HG03460 (cell line): Measurements from ENCODE around the gene IFFO2.
A peak's percentile ranks its signal among the peaks of the same experiment; 100 is the strongest.

Experiments used
- ATAC-seq: cut with Tn5 transposase; IDR thresholded peaks from one replicate; pipeline ENCODE4 v1.9.1; 2021; ENCODE audit not compliant: unreplicated experiment

Gene IFFO2

DNA sequence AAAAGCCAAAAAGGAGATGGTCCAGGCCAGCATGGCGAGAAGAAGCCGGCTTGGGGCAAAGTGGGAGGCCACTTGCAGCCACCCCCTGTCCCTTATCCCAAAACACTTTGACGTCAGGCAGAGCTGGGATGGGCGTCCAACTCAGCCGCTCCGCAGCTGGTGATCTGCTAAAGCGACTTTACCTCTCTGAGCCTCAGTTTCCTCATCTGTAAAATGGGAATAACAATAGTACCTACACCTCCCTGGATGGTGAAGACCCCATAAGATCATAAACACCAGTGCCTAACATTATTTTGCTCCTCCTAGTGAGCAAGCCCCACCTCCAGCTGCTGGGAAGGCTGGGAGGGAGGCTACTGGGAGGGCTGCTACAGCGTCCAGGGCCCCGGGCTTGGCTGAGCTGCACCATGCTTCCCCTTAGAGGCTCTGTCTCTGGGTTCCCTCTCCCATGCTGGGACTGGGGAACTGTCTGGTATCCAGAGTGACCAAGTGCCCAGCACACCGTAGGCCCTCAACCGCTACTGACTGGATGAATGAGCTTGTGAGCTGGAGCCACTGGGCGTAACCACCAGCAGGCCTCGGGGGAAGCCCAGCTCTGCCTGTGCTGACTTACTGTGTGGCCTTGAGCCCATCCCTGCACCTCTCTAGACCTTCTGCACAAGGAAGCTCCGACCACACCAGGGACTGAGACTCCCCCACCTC is 18.3 kb downstream of the IFFO2 start:
- no peak for ATAC-seq

DNA sequence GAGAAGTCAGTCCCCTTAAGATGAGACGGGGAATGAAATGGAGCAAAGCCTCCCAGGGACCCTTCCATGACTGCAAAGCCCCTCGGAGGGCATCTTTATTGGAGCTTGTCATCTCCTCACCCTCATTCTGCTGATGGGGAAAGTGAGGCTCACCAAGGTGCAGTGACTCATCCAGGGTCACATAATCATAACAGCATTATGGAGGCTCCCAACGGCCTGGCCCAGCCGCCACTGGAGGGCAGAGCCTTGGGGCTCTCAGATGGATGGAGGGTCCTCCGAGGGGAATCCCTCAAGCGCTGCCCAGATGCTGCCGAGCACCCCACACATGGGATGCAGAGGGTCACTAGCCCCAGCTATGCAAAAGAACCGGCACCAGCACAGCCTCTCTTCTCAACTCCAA is 18.9 kb downstream of the IFFO2 start:
- ATAC-seq: no peak

DNA sequence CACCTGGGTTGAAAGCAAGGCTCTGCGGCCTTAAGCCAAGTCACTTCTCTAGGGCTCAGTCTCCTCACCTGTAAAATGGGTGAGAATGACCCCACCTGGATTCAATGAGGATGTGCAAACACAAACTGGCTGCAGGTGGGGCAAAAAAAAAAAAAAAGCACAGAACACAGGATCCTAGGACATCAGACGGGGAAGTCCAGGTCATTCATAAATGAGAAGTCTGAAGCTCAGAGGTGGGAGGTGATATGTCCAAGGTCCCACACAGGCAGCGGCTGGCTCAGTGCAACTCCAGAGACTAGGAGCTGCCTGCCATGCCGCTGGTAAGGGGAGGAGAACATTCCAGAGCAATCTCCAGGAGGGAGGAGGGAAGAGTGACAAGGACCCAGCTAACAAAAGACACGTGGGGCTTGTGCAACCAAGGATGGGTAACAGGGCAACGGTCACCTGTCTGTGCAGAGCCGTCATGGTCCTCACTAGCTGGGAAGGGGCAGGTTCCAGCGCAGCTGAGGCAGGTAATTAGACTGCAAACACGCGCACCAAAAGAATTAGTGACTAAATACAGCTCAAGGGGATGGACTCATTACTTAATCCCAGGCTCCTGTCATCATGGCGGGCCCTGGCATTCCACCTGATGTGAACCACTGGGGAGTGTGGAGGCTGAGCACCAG is 19.5 kb downstream of the IFFO2 start:
- ATAC-seq: no peak

DNA sequence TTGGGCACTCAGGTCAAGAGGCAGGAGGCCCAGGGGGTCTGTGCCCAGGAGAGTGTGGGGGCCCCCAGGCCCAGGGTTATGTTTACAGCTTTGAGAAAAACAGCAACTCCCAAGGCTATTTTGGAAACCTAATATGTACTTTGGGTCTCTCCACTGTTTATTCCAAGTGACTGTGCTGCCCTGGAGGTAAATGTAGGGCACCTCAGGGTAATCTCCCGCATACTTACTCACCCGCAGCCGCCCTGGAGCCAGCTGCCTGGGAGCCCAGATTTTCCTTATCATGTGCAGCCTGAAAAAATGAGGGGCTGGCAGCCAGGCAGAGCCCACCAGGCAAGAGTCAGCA is 20.0 kb downstream of the IFFO2 start:
- ATAC-seq: no peak

DNA sequence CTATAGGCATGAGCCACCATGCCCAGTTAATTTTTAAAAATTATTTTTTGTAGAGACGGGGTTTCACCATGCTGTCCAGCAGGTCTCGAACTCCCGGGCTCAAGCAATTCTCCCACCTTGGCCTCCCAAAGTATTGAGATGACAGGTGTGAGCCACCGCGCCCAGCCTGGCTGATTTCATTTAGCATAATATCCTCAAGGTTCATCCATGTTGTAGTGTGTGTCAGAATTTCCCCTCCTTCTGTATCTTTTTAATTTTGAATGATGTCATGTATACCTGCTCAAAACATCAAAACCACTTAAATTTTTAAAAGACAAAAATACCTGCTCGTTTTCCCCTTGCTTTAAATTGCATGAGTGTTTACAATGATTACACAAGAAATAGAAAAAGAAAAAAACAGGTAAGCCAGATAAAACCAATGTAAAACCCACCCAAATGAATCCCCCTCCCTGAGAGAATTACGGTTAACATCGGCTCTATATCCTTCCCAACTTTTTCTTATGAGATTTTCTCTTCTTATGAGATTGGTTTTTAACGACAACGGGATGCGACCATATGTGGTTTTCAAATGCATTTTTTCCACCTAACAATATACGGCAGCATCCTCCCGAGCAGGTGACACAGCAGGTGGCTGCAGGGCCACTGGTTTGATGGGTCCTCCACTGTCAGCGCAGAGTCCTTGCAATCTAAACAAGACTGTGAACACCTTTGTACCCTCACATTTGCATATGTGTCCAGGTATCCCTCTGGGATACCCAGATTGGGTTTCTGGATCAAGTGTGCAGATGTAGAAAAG is 22.1 kb downstream of the IFFO2 start:
- ATAC-seq: no peak

DNA sequence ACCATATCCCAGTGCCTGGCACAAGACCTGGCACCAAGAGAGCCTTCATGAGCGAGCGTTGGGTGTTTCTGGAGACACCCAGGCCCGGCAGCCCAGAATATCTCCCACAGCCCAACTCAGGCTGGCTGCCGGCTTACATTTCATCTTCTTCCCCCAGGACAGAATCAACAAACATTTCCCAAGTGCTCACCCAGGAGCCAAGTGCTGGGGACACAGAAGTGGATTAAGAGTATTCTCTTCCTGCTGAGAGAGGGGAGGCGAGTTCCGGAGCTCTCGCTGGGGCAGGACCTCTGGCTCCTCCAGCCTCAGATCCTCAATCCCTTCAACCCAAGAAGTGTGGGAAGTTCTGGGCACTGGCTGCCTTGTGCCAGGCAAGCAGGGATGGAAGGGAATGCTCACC is 23.6 kb downstream of the IFFO2 start:
- ATAC-seq: no peak

DNA sequence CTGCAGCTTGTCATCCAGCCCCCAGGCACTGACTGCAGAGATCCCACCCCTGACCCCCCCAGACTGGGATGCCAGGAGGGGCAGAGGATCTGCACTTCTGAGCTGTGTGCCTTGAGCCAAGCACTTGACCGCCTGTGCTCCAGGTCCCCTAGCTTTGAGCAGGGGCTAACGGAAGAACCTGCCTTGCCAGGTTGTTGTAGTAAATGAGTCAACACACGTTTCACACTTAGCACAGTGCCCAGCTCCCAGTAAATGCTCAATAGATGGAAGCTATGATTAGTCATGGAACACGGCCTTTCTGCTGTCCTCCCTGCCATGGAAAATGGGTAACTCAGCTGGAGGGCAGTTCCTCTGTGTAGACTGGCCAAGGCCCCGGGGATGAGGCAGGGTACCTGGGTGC is 24.1 kb downstream of the IFFO2 start:
- ATAC-seq: no peak

DNA sequence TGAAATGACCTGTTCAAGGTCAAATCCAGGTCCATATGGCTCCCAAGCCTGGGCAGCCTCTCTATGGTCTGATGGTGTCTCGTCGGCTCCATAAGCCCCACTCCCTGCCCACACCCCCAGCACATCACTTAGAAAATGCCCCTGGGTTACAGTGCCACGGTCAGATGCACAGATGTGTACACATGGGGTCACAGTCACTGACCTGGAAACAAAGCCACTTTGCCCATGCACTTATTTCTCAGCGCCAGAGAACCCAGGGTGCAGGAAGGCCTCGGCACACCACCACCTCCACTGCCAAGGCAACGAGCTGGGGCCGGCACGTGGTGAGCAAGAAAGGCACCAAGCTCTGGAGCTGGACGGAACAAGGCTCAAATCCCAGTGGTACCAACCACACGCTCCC is 24.7 kb downstream of the IFFO2 start:
- no peak for ATAC-seq

DNA sequence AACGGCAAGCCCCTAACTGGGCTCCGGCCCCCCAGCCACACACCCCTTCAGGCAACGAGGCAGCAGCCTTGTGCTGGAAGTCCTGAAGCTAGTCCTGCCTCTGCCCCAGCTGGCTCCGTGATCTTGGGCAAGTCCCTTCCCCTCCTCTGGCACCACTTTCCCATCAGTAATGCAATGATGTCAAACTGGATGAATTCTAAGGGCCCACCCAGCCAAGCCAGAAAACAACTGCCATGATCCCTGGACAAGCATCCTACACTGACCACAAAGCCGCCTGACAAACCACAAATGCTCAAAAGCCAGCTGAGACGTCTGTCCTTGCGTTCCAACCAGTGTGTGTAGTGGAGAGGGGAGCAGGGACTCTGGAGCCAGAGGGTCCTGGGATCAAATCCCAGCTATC is 26.8 kb downstream of the IFFO2 start:
- ATAC-seq: no peak

DNA sequence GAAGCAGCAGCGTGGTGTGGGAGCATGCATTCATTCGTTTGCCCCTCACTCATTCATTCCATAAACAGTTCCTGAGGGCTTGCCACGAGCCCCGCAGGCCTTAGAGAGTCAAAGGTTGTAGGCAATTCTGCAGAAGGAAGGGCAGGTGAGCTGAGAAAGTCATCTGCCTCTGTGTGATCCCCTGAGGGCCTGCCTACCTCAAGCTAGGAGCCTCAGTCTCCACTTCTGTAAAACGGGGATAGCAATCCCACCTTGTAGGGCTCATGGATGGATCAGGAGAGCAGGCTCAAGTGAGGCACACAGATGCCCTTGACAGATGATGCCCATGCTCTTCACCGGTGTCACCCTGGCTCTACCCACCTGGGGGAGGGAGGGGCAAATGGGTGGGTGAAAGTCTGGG is 27.5 kb downstream of the IFFO2 start:
- ATAC-seq: no peak

DNA sequence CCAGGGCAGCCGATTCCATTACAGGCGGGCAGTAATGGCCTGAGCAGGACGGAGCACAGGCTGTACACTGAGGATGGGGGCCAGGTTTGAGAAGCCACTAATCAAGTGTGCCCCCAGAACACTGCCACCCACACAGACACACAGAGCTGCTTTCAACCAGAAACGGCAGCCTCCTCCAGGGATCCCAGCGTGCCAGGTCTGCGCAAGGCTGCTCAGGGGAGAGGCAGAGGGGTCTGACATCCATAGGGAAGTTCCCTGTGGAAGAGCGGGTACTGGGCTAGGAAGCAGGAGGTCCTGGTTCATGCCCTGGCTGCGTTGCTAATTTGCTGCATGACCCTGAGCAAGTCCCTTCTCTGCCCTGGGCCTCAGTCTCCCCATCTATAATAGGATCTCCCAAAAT is 28.1 kb downstream of the IFFO2 start:
- ATAC-seq: no peak

DNA sequence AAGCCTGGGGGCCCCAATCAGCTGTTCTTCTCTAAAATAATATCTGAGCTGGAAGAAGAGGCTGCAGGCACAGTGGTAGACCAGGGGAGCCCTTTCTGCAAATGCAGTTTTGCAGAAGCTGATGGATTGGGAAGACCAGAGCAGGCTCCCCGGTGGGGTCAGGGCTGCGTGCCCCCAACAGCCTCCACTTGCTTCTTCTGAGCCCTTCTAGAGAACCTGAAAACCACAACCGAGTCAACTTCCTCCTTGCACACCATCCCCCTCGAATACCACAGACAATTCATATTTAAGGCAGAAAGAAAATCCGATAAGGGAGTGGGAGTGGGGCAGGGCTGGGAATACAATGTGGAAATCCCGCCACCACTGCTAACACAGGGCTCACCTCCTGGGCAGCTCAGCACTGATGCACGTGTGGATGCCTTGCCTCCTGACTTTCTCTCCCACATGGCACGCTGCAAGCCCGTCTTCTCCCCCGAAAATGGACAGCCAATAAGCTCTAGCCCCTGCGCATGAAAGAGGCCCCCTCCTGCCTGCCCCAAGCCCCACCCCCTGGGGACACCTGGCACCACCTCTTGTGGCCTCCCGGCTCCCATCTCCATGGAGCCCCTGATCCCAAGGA is 28.7 kb downstream of the IFFO2 start:
- peak; percentile 35 for ATAC-seq

DNA sequence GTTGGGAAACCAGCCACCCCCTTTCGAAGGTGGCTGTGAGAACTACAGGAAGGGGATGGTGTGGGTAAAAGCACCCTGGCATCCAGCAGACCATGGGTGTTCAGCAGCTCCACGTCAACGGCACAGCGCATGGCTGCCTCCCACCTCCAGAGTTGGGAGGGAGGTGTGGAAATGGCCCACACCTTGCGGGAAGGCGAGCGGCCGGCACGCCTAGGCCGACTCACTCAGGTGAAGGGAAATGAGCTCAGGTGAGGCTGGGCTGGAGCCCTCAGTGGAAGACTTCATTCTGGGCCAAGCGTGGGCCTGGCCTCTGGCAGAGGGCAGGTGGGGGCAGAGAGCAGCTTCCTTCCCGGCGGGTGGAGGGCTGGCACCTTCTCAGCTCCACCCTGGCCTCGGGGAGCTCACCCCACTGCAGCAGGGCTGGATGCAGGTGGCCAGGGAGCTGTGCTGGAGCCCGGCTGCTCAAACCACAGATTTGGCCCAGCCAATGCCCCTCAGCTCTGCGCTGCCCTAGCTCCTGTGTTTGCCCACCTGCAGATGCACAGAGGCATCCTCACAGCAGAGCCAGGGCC is 29.3 kb downstream of the IFFO2 start:
- ATAC-seq: peak; percentile 11

DNA sequence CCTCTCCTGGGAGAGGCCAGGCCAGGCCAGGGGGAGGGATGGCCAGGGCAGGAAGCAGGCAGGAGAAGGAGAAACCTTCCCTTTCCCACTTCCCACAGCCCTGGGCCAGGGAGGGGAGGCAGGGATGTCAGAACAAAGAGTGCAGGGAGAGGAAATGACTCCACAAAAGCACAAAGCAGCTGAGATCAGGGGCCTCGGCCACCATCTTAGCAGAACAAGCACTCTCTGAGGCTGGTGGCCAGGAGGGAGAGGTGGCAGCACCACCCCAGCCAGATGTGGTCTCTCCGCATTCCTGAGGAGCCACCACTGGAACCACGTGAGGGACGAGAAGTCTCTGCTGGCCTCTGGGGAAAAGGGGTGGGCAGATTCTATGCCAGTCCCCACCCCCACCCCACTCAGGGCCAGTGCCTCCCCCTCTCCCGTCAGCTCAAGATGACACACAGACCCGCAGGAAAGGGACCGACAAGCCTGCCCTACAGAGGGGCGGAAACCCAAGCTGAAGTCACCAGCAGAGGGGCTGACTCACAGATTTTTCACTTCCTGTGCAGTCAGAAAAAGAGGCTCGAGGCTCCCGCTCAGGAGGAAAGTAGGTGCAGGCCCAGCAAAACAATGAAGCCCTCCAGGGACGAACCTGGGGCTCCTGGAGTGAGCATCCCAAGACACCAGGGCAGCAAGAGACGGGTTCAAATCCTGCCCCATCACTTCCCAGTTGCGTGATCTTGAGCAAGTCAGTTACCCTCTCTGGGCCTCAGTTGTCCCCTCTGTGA is 30.0 kb downstream of the IFFO2 start:
- ATAC-seq: peak; percentile 54

DNA sequence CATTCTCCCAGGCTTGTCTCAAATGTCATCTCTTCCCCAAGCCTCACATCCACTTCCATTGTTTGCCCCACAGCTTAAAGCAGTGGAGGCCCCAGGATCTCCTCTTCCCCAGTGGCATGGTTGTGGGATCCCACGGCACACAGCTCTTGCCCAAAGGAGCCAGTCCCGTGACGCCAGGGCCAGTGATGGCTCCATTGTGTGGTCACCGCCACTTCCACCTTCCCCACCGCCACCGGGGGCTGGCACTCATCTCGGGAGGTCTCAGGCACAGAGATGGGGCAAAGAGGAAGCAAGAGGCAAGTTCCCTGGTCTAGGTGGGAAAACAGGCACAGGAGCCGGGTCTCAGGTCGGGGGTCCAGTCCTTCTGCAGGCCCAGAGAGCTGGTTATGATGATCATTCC is 31.2 kb downstream of the IFFO2 start:
- ATAC-seq: no peak

DNA sequence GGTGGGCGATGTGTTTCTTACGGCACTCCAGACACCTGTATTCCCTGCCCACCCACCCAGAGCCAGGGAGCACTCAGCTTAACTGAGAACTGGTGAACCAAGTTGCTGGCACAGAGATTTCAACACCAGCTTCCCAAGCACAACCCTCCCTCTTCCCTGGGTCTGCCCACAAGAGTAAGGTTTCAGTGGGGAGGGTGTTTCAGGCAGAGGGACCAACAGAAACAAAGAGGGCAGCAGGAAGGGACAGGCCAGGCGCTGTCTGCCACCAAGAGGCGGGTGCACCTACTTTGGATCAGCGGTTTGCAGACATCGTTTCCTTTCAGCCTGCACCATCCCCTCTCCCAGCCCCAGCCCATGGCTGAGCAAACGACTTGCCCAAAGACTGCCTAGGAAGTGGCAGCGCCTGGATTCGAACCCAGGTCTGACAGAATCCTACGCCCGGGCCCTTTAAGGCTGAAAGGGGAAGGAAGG is 32.2 kb downstream of the IFFO2 start:
- ATAC-seq: no peak

DNA sequence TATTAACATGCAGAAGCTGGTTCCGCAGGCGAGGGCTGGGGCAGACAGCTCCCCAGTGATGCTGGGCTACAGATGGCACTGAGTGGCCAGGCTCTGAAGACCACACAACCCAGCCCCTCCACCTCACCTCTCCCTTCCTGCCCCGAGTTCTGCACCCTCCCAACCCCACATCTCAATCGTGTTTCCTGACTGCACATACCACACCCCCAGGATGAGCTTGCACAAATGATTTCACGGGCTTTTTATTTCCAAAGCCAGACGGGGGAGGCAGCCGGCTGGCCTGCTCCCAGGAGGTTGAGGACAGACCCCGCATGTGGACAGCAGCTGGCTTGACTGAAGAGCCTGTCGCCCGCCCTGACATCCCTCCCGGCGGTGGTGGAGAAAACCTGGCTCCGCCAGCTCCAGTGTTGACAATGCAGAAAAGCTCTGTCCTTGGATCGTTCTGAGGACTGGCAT is 32.7 kb downstream of the IFFO2 start:
- ATAC-seq: no peak

DNA sequence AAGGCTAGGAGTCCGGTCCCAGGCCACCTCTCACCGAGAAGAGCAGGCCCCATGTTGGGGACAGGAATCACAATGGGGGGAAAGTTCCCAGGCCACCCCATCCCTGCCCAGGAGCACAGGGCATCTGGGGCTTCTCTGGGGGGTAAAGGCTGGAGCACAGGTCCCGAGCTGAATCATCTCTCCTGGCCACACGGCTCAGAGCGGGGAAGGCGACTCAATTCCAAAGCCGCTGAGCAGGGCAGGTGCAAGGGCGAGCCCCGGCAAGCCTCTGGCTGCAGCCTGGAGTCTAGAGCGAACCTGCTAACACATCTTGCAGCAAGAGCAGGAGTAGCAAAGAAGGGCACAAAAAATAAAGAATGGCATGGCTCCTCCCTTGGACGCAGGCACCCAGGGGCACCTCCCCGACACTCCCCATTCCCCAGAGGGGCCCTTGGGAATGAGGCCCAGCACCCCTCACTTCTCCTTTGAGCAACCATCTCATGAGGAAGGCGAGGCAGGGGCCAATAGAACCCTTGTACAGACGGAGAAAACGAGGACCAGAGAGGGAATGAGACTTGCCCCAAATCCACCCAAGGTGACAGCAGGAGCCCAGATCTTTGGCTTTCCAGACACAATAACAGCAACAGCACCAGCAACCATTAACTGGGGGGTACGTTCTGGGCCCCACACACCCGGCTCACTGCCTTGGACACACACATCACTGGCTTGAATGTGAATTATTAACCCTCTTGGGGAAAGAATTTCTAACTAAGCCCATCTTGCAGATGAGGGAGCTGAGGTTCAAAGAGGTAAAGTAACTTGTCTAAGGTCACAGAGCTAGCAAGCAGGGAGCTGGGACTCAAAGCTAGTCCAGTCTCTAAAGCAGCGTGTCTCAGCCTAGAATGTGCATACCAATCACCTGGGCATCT is 33.4 kb downstream of the IFFO2 start:
- ATAC-seq: no peak

DNA sequence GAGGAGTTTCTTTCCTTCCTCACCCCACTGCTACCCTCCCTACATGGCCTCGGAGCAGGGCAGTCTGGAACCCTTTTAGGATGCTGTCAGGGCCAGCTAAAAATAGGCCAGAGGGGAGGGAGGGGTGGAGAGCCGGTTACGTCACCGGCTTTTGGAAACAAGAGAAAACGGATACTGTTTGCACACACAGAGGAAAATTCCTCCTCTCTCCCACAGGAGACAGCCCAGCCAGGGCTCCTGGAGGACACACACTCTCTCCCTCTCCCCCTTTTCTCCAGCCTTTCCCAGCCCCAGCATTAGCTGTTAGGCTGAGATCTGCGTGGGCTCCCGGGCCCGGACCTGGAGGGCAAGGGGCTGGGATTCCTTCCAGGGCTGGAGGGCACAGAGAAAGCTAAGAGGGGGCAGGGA is 34.2 kb downstream of the IFFO2 start:
- no peak for ATAC-seq
